Activated CD4-positive, CD25-positive, alpha-beta regulatory T cell treated with anti-CD3 and anti-CD28 coated beads, Interleukin-2, amount 50 U/mL, for 16 hours (primary cell): ENCODE measurements around the gene C9orf43.

Source experiments
- DNase-seq: peaks from one replicate; pipeline ENCODE4 v3.0.0-alpha.2; 2020; ENCODE audit warnings: low read depth, low spot score

The C9orf43 gene

GRCh38 chr9:113467183-113467582 lies 56.6 kb downstream of the C9orf43 start:
- DNase-seq: no peak

DNA sequence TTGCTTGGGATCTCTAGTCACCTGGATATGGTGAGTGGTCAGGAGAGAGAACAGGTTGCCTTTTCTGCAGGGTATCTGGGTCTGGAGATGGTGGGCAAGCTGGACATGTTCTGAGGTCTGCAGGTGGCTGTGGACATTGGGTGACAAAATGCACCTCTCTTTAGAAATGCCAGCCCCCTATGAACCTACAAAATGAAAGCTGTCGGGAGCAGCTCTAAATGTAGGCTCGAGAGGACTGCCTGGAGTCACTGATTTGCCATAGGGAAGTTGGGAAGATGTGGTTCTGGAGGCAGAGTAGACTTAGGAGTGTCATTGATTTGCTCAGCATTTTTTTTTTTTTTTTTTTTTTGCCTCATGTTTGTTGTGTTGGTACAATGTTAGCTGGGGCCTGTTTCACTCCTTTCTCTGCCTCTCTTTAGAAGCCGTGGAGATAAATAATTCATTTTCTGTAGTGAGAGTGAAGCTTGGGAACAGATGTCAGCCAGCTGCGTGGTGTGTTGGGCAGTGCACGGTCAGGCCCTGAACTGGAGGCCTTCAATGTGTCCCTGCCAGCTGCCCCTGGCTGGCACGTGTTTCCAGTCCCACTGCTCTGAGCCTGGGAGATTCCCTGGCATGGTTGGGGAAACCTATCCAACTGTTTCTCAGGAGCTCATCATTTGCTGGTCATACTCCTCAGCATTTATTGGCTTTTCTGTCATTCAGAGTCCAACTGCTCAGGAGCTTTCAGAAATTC lies 58.3 kb downstream of the C9orf43 start:
- no peak for DNase-seq

DNA sequence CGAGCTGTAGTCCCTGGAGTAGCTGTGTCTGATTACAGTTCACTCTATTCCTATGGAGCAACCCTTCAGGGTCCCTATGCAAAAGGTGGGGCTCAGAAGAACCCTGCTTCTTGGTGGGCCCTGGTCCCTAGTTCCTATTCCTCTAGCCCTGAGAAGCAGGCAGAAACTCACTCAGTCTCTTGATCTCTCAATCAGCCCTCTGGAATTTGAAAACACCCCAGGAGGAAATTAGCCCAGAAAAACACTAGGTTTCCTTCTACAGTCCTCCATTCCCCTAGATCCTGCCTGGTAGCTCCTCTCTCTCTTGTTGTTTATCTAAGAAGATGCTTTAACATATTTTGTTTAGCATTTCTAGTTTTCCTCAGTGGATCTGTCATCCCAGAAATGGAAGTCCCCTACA lies 60.6 kb downstream of the C9orf43 start:
- DNase-seq: no peak

- no peak for DNase-seq
Measured at GRCh38 chr9:113471566-113471965, 61.0 kb downstream of the C9orf43 start.

DNA sequence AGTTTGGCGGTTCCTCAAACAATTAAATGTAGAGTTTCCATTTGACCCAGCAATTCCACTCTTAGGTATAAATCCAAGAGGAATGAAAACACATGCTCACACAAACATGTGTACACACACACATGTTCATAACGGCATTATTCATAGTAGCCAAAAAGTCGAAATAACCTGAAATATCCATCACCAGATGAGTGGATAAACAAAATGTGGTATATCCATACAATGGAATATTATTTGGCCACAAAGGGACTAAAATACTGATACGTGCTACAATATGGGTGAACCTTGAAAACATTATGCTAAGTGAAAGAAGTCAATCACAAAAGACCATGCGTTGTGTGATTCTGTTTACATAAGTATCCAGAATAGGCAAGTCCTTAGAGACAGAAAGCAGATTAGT lies 61.7 kb downstream of the C9orf43 start:
- no peak for DNase-seq

DNA sequence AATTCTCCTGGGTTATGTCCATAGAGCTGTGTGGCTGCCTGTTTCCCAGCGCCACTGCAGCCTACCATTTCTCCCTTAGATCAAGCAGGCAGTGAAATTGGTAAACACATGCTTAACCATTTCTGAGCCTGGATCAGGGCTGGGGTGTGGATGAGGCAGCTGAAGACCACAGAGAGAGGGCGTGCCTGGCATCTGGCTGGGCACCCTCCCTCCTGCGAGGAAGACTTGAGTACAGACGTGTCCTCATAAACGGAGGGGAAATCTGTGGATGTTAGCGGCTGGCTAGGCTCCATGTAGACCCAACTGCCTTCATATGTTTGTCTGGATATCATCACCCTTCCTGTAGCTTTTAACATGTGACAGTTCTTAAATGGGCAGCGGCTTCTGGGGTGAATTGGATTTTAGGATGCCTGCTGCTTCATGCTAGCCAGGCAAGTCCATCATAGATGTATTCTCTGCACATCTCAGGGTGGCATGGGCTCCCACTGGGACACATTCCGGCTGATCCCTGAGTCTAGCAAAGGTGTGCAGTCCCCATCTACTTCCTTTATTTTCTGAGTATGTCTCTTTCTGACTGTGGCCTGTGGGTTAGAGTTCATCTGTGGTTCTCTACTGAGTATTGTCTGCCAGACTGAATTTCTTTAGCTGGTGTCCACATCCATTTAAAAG lies 63.9 kb downstream of the C9orf43 start:
- no peak for DNase-seq

GRCh38 chr9:113475031-113475430 lies 64.5 kb downstream of the C9orf43 start:
- DNase-seq: no peak

GRCh38 chr9:113475992-113476391 lies 65.4 kb downstream of the C9orf43 start:
- DNase-seq: no peak

DNA sequence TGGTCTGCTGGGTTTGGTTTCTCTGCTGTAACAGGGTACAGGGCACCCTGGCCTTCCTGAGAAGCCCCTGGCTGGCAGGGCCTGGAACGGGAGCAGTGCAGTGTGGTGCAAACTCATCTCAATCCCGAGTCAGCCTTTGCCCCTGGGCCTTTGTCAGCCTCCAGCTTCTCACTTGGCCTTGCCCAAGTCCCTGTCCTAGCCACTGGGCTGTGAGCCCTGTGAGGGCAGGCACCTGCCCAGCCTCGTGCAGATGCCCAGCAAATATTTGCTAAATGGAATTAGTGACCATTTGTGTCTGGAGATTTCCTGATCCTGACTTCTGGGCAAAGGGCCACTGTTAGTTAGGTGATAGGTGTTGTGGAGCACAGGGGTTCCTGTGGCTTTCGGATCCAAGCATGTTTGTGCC lies 66.0 kb downstream of the C9orf43 start:
- no peak for DNase-seq

- no peak for DNase-seq
Measured at GRCh38 chr9:113477058-113477457, 66.5 kb downstream of the C9orf43 start.

- DNase-seq: no peak
Measured at GRCh38 chr9:113477661-113478060, 67.1 kb downstream of the C9orf43 start.

GRCh38 chr9:113479174-113479621 lies 68.7 kb downstream of the C9orf43 start:
- no peak for DNase-seq
